C1 segment of cervical spinal cord (tissue), 14 donors: ENCODE results near the gene ZSWIM7.

Source experiments
- DNase-seq, 14 donors: peaks; one replicate each; lab custom pipeline; 2025; lab: John Stamatoyannopoulos, UW

Gene ZSWIM7

GRCh38 chr17:15999141-15999973 is at the start of gene ZSWIM7, which contains the start of gene TTC19:
ZSWIM7 (minus strand) TSS chr17:15999704; CDS start chr17:15999594, 110 bp downstream.
TTC19 (plus strand) TSS chr17:15999824; CDS start chr17:15999849, 25 bp downstream.
- peak; percentile 40 to 97 (median 93) for DNase-seq

GRCh38 chr17:16048811-16049449 is 49.4 kb upstream of the ZSWIM7 start:
- no peak for DNase-seq

GRCh38 chr17:16046966-16047365 is 47.5 kb upstream of the ZSWIM7 start:
- DNase-seq, result no peak

- no peak for DNase-seq
Observed at GRCh38 chr17:16044487-16044886, 45.0 kb upstream of the ZSWIM7 start.

- peak in 5 of 14 donors; percentile 7 to 55 (median 19) for DNase-seq
Observed at GRCh38 chr17:16040710-16041251, 41.3 kb upstream of the ZSWIM7 start.

- no peak for DNase-seq
Observed at GRCh38 chr17:16037636-16038035, 38.1 kb upstream of the ZSWIM7 start.

GRCh38 chr17:16036261-16036660 is 36.8 kb upstream of the ZSWIM7 start:
- DNase-seq, result no peak

GRCh38 chr17:16033729-16034349 is 34.3 kb upstream of the ZSWIM7 start:
- DNase-seq, result no peak

- DNase-seq, result no peak
Observed at GRCh38 chr17:16027708-16028584, 28.4 kb upstream of the ZSWIM7 start.

- DNase-seq, result no peak
Observed at GRCh38 chr17:16026895-16027294, 27.4 kb upstream of the ZSWIM7 start.

- DNase-seq, result no peak
Observed at GRCh38 chr17:16025202-16025601, 25.7 kb upstream of the ZSWIM7 start.

- no peak for DNase-seq
Observed at GRCh38 chr17:16023881-16024280, 24.4 kb upstream of the ZSWIM7 start.

GRCh38 chr17:16019347-16019746 is 19.8 kb upstream of the ZSWIM7 start:
- DNase-seq, result no peak

GRCh38 chr17:16013943-16014407 is 14.5 kb upstream of the ZSWIM7 start:
- no peak for DNase-seq

GRCh38 chr17:16007439-16007838 is 7.9 kb upstream of the ZSWIM7 start:
- no peak for DNase-seq

- DNase-seq, result no peak
Observed at GRCh38 chr17:16005636-16006035, 6.1 kb upstream of the ZSWIM7 start.

GRCh38 chr17:16003841-16004240 is 4.3 kb upstream of the ZSWIM7 start:
- no peak for DNase-seq

GRCh38 chr17:16002708-16003260 is 3.3 kb upstream of the ZSWIM7 start:
- no peak for DNase-seq

GRCh38 chr17:16001226-16001897 is 1.9 kb upstream of the ZSWIM7 start:
- no peak for DNase-seq
